NCI-H774 (cell line): ENCODE data around the gene CFDP1.

ENCODE experiments used
- DNase-seq: peaks from one replicate; lab custom pipeline; 2025; lab: John Stamatoyannopoulos, UW

Gene CFDP1

GRCh38 chr16:75250089-75250808 is 183.1 kb downstream of the CFDP1 start:
- DNase-seq = no peak

- DNase-seq = no peak
Observed at GRCh38 chr16:75249441-75249840, 183.9 kb downstream of the CFDP1 start.

GRCh38 chr16:75248536-75249380 is 184.5 kb downstream of the CFDP1 start:
- DNase-seq = no peak

- DNase-seq = no peak
Observed at GRCh38 chr16:75248142-75248535, 185.2 kb downstream of the CFDP1 start.

- DNase-seq = no peak
Observed at GRCh38 chr16:75247249-75247648, 186.1 kb downstream of the CFDP1 start.

- DNase-seq = no peak
Observed at GRCh38 chr16:75246504-75247205, 186.6 kb downstream of the CFDP1 start.

GRCh38 chr16:75244844-75245758 is 188.2 kb downstream of the CFDP1 start:
- DNase-seq = no peak

- no peak for DNase-seq
Observed at GRCh38 chr16:75244225-75244809, 189.0 kb downstream of the CFDP1 start.
